A673 (cell line): Measurements from ENCODE around the gene BZW2. TPM values are rescaled to one million over a fixed set of nuclear protein-coding genes. Genes with fewer than 3 reads are reported as not detected.

Experiments
- BruUV-seq: library from RNA; stranded (reverse); fragments of 400-500 nt; replicated peaks from 2 replicates; lab custom pipeline; 2021; lab: Mats Ljungman, UMichigan
- CTCF ChIA-PET: fragments of 300-600 bp; sonication (Branson Sonifier 250); formaldehyde crosslinking; loops from one replicate; lab custom pipeline; 2022; ENCODE audit warnings: antibody characterized with exemption; lab: Charles Lee
- POLR2A ChIA-PET: fragments of 300-600 bp; sonication (Branson Sonifier 250); formaldehyde crosslinking; loops from one replicate; lab custom pipeline; 2022; ENCODE audit warnings: antibody characterized with exemption; ENCODE audit not compliant: low non-redundant PET; lab: Charles Lee
- DNase-seq: peaks from one replicate; pipeline ENCODE4 v3.0.0-alpha.2; 2015; ENCODE audit warnings: low spot score
- H3K27ac ChIP-seq: fragments of 200-600 bp; sonication (generic); 2 replicates; pipeline ENCODE4 v1.5.1; 2016; ENCODE audit warnings: mixed run types, low read depth, mild to moderate bottlenecking, mixed read lengths, antibody characterized with exemption, low read length; ENCODE audit not compliant: poor library complexity, severe bottlenecking
- H3K27me3 ChIP-seq: fragments of 200-600 bp; sonication (generic); replicated peaks from 2 replicates; pipeline ENCODE4 v1.6.1; 2017; ENCODE audit warnings: mixed run types, low read depth, mild to moderate bottlenecking, mixed read lengths, antibody characterized with exemption, low read length; ENCODE audit not compliant: insufficient read depth, poor library complexity
- H3K36me3 ChIP-seq: fragments of 200-600 bp; sonication (generic); 2 replicates; pipeline ENCODE4 v1.6.1; 2016; ENCODE audit warnings: mixed run types, mild to moderate bottlenecking, mixed read lengths, antibody characterized with exemption, low read length; ENCODE audit not compliant: insufficient read depth, poor library complexity, severe bottlenecking
- H3K4me1 ChIP-seq: fragments of 200-600 bp; sonication (generic); 2 replicates; pipeline ENCODE4 v1.6.1; 2017; ENCODE audit warnings: mixed run types, mild to moderate bottlenecking, mixed read lengths, antibody characterized with exemption, low read length; ENCODE audit not compliant: insufficient read depth, poor library complexity, severe bottlenecking
- H3K4me3 ChIP-seq: fragments of 200-600 bp; sonication (generic); 2 replicates; pipeline ENCODE4 v1.5.1; 2016; ENCODE audit warnings: low read depth, mixed run types, mild to moderate bottlenecking, mixed read lengths, low read length; ENCODE audit not compliant: poor library complexity, severe bottlenecking
- H3K9me3 ChIP-seq: fragments of 200-600 bp; sonication (generic); 2 replicates; pipeline ENCODE4 v1.6.1; 2016; ENCODE audit warnings: mixed run types, low read depth, mild to moderate bottlenecking, mixed read lengths, antibody characterized with exemption, low read length; ENCODE audit not compliant: poor library complexity, severe bottlenecking
- EZH2 ChIP-seq: fragments of 200-600 bp; sonication (generic); IDR thresholded peaks from 2 replicates; pipeline ENCODE4 v1.6.1; 2017; ENCODE audit warnings: borderline replicate concordance, low read depth, mild to moderate bottlenecking, mixed read lengths, antibody characterized with exemption, low read length; ENCODE audit not compliant: poor library complexity, severe bottlenecking
- intact Hi-C: fragments of 100-400 bp; cut with micrococcal nuclease; formaldehyde crosslinking; loops from one replicate; pipeline ENCODE4 v1.10.0; 2022; ENCODE audit not compliant: unreplicated experiment
- total RNA-seq: library from RNA; stranded (reverse); gene quantifications from 2 replicates; pipeline ENCODE4 v1.2.3, GENCODE V29; 2021
- TF ChIP-seq, protein P1 (sequence below): fragments of 300-800, 200-600 bp; sonication (generic); conservative IDR thresholded peaks from 2 replicates; pipeline ENCODE4 v1.5.1; 2017; ENCODE audit warnings: low read depth, mild to moderate bottlenecking, antibody characterized with exemption, low read length, moderate library complexity, mixed read lengths

BZW2 gene
- total RNA-seq, 1 experiment from 2014 or later, result 175 TPM

GRCh38 chr7:16740623-16740953, 94.6 kb downstream of the BZW2 start:
- H3K27me3 ChIP-seq, result no peaks in the 10 kb centered on the region
- TSS peak; percentile 84 for BruUV-seq
- ChIA-PET POLR2A (no interaction called here), CTCF (no interaction called here)
- no peaks in the 10 kb centered on the region for H3K36me3 ChIP-seq
- TF ChIP-seq EZH2, result no peak
- TF ChIP-seq, protein P1, sequence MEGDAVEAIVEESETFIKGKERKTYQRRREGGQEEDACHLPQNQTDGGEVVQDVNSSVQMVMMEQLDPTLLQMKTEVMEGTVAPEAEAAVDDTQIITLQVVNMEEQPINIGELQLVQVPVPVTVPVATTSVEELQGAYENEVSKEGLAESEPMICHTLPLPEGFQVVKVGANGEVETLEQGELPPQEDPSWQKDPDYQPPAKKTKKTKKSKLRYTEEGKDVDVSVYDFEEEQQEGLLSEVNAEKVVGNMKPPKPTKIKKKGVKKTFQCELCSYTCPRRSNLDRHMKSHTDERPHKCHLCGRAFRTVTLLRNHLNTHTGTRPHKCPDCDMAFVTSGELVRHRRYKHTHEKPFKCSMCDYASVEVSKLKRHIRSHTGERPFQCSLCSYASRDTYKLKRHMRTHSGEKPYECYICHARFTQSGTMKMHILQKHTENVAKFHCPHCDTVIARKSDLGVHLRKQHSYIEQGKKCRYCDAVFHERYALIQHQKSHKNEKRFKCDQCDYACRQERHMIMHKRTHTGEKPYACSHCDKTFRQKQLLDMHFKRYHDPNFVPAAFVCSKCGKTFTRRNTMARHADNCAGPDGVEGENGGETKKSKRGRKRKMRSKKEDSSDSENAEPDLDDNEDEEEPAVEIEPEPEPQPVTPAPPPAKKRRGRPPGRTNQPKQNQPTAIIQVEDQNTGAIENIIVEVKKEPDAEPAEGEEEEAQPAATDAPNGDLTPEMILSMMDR, result no peak
- H3K4me3 ChIP-seq, result no peak overlapping the region
- H3K27ac ChIP-seq, result no peak overlapping the region
- no peak for DNase-seq
- peaks cover 12% of the 10 kb centered on the region for H3K4me1 ChIP-seq
- intact Hi-C loops, result no loop called here
- H3K9me3 ChIP-seq, result no peaks in the 10 kb centered on the region

DNA sequence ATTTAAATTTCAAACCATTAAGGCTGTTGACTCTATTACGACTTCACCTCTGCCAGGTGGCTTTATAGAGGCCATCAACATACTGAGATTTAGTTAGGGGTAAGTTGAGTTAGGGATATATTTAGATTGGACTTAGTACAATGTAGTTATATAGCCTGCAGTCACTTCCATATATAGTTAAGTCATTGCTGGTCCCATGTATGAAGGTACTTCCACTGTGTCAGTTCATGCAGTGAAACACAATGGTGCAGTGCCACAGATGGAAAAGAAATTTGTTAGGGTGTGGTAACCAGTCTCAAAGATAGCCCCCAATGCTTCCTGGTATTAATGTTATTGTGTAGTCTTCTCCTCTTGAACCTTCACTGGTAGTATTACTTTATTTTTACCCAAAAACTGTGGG, 95.0 kb downstream of the BZW2 start:
- intact Hi-C loops, result no loop called here
- no peak for DNase-seq
- H3K4me3 ChIP-seq, result no peak overlapping the region
- peaks cover 12% of the 10 kb centered on the region for H3K4me1 ChIP-seq
- no peaks in the 10 kb centered on the region for H3K36me3 ChIP-seq
- ChIA-PET CTCF (no interaction called here), POLR2A (no interaction called here)
- H3K27ac ChIP-seq, result no peak overlapping the region
- no peaks in the 10 kb centered on the region for H3K27me3 ChIP-seq
- TF ChIP-seq EZH2, result no peak
- TF ChIP-seq, protein P1, result no peak
- H3K9me3 ChIP-seq, result no peaks in the 10 kb centered on the region
- no TSS peak for BruUV-seq

- no peaks in the 10 kb centered on the region for H3K36me3 ChIP-seq
- no TSS peak for BruUV-seq
- H3K4me1 ChIP-seq, result peaks cover 12% of the 10 kb centered on the region
- no peak overlapping the region for H3K4me3 ChIP-seq
- ChIA-PET CTCF (no interaction called here), POLR2A (interaction anchor here (0.8 kb wide), 1 partner anchor 104 kb away, joined by 4 read pairs; no protein-coding TSS in a partner anchor)
- no peaks in the 10 kb centered on the region for H3K9me3 ChIP-seq
- H3K27me3 ChIP-seq, result no peaks in the 10 kb centered on the region
- intact Hi-C loops, result no loop called here
- H3K27ac ChIP-seq, result no peak overlapping the region
- TF ChIP-seq, protein P1, result no peak
- no peak for DNase-seq
Measured at GRCh38 chr7:16741676-16742075, 95.7 kb downstream of the BZW2 start.
